ENCODE measurements around the gene SUCO.

DNA sequence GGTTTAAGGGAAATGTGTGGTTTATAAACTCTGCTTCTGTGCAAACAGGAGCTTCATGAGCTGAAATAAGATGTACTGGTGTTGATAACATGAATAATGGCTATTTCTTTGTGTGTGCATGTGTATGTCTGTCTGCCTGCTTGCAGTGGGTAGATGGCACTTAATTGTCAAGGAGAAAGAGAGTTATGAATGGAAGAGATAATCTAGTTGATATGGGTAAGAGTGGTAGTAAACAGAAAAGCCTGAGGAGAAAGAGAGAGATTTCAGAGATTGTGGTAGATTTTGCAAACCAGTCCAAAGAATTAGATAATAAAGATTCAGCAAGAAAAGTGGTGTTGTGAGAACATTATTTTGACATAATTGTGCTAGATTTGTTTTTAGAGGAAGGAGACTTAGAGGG is 7.7 kb downstream of the SUCO start:
- TF ChIP-seq FOXK1 (CRISPR knock-in tag; IDR thresholded peaks at IDR 0.05): no peak
- TF ChIP-seq, protein P1, sequence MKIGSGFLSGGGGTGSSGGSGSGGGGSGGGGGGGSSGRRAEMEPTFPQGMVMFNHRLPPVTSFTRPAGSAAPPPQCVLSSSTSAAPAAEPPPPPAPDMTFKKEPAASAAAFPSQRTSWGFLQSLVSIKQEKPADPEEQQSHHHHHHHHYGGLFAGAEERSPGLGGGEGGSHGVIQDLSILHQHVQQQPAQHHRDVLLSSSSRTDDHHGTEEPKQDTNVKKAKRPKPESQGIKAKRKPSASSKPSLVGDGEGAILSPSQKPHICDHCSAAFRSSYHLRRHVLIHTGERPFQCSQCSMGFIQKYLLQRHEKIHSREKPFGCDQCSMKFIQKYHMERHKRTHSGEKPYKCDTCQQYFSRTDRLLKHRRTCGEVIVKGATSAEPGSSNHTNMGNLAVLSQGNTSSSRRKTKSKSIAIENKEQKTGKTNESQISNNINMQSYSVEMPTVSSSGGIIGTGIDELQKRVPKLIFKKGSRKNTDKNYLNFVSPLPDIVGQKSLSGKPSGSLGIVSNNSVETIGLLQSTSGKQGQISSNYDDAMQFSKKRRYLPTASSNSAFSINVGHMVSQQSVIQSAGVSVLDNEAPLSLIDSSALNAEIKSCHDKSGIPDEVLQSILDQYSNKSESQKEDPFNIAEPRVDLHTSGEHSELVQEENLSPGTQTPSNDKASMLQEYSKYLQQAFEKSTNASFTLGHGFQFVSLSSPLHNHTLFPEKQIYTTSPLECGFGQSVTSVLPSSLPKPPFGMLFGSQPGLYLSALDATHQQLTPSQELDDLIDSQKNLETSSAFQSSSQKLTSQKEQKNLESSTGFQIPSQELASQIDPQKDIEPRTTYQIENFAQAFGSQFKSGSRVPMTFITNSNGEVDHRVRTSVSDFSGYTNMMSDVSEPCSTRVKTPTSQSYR (CRISPR knock-in tag; IDR thresholded peaks at IDR 0.05): no peak
- TF ChIP-seq, protein P2, sequence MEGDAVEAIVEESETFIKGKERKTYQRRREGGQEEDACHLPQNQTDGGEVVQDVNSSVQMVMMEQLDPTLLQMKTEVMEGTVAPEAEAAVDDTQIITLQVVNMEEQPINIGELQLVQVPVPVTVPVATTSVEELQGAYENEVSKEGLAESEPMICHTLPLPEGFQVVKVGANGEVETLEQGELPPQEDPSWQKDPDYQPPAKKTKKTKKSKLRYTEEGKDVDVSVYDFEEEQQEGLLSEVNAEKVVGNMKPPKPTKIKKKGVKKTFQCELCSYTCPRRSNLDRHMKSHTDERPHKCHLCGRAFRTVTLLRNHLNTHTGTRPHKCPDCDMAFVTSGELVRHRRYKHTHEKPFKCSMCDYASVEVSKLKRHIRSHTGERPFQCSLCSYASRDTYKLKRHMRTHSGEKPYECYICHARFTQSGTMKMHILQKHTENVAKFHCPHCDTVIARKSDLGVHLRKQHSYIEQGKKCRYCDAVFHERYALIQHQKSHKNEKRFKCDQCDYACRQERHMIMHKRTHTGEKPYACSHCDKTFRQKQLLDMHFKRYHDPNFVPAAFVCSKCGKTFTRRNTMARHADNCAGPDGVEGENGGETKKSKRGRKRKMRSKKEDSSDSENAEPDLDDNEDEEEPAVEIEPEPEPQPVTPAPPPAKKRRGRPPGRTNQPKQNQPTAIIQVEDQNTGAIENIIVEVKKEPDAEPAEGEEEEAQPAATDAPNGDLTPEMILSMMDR (IDR thresholded peaks at IDR 0.05): no peak
- TF ChIP-seq EMX1 (CRISPR knock-in tag; IDR thresholded peaks at IDR 0.05): no peak
- TF ChIP-seq NR2C2 (CRISPR knock-in tag; IDR thresholded peaks at IDR 0.05): no peak

All from WTC11 (cell line).